AML-193 (cell line): ENCODE results near the gene ADCY10.
"Not testable (repeated sequence)": the region's sequence is repeated elsewhere in the genome, so short reads cannot be mapped to it uniquely, and the experiment has no call there.

ENCODE experiments used
- DNase-seq, 2 experiments: peaks; one replicate each; lab custom pipeline; 2025; lab: John Stamatoyannopoulos, UW

The ADCY10 gene

GRCh38 chr1:167808690-167809089 lies 105.2 kb downstream of the ADCY10 start:
- no peak for DNase-seq

DNA sequence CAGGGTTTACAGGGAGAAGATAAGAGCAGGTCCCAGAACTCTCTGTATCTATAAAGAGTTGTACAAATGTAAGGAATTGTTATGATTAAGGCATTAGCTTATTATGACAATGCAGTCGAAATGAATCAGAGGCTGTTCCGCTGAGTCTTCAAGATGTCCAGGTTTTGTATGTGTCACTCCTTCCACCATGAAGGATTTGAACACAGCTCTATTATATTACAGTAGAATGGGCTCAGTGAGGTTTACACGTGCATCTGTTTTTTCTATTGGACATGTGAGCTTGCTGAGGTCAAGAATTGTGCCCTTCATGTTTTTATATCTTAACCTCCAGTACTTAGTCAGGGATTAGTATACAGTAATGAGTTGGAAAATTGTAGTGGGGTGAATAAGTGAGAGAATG lies 105.8 kb downstream of the ADCY10 start:
- no peak for DNase-seq

DNA sequence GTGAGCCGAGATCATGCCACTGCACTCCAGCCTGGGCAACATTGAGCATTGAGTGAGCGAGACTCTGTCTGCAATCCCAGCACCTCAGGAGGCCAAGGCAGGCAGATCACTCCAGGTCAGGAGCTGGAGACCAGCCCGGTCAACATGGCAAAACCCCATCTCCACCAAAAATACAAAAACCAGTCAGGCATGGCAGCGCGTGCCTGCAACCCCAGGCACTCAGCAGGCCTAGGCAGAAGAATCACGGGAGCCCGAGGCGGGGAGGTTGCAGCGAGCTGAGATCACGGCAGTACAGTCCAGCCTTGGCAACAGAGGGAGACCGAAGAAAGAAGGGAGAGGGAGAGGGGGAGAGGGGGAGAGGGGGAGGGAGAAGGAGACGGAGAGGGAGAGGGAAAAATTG lies 107.3 kb downstream of the ADCY10 start:
- not testable (repeated sequence) for DNase-seq

- DNase-seq = not testable (repeated sequence)
Observed at GRCh38 chr1:167806235-167806634, 107.7 kb downstream of the ADCY10 start.

- peak; percentile 3 to 12 for DNase-seq
Observed at GRCh38 chr1:167805041-167805556, 108.8 kb downstream of the ADCY10 start.

DNA sequence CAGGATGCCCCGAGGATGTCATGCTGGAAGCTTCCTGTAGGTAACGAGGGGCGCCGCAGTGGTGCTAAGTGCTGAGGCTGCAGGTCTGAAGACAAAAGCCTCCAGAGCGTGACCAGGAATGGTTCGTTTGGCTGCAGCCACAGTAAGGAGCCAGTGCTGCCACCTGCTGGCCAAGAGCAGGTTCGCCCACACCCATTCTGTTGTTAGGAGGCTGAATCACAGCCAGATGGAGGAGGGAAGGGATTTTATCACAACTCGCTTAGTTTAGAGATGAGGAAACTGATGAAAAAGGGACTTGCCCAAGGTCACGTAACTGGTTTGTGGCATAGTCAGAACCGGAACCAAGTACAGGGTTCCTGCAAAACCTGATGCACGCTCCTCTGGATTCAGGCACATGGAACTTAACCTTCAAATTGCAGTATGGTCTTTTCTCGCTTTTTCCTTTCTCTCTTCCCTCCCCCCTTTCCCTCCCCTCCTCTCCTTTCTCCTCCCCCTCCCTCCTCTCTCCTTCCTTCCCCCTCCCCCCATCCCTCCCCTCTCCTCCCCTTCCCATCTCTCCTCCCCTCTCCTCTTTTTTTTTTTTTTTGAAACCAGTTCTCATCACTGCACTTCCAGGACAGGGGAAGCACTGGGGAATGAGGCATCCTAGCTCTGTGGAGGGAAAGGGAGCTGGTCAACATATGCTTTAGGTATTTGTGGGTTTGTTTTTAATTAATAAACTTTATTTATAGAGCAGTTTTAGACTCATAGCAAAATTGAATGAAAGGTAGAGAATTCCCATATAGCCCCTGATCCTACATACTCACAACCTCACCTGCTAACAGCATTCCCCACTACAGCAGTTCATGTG lies 110.4 kb downstream of the ADCY10 start:
- peak; percentile 90 to 94 for DNase-seq

GRCh38 chr1:167802235-167802634 lies 111.7 kb downstream of the ADCY10 start:
- no peak for DNase-seq

DNA sequence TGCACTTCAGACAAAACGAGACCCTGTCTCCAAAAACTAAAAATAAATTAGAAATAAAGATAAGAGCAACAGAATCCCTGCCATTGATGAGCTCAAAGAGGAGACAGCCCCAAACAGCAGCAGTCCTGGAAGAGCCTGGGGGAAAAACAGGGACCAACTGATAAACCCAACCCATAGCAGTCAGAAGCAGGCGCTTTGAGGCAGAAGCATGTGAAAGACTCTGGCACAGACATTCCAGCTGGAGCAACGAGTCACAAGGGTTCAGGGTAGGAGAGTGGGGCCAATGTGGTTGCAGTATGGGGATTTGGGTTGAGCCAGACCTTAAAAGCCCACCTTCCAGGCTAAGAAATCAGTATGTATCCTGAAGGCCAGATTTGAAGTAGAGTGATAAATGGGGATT lies 113.7 kb downstream of the ADCY10 start:
- DNase-seq = no peak

DNA sequence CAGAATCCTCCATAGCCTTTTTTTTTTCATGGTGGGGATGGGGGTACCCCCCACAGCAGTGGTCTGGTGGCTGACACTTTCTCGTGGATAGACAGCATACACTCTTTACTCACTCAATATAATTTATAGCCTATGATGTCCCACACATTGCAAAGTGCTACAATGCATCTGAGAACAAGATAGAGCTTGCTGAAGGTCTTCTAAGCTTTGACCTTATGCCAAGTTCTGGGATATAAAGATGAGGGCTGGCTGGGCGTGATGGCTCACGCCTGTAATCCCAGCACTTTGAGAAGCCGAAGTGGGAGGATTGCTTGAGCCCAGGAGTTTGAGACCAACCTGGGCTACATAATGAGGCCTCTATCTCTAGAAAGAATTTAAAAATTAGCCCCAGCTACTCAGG lies 114.2 kb downstream of the ADCY10 start:
- DNase-seq = no peak

GRCh38 chr1:167798952-167799351 lies 115.0 kb downstream of the ADCY10 start:
- no peak for DNase-seq

DNA sequence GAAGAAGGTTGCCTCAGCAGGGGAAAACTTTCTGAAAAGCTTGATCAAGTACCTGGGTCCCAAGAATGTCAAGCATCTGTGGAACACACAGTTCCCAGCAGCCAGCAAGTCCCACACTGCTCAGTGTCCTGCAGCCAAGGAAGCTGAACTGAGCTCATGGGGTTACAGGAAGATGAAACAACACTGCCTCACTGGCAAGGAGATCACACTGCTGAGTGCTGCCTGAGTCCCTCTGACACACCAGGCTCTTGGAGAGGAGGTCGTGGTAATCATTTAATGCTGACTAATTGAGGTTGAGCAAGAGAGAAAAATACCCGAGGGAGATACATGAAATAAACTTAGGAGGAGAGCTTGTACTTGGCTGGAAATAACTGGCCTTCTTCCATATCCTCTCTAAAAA lies 116.9 kb downstream of the ADCY10 start:
- peak; percentile 79 to 81 for DNase-seq

DNA sequence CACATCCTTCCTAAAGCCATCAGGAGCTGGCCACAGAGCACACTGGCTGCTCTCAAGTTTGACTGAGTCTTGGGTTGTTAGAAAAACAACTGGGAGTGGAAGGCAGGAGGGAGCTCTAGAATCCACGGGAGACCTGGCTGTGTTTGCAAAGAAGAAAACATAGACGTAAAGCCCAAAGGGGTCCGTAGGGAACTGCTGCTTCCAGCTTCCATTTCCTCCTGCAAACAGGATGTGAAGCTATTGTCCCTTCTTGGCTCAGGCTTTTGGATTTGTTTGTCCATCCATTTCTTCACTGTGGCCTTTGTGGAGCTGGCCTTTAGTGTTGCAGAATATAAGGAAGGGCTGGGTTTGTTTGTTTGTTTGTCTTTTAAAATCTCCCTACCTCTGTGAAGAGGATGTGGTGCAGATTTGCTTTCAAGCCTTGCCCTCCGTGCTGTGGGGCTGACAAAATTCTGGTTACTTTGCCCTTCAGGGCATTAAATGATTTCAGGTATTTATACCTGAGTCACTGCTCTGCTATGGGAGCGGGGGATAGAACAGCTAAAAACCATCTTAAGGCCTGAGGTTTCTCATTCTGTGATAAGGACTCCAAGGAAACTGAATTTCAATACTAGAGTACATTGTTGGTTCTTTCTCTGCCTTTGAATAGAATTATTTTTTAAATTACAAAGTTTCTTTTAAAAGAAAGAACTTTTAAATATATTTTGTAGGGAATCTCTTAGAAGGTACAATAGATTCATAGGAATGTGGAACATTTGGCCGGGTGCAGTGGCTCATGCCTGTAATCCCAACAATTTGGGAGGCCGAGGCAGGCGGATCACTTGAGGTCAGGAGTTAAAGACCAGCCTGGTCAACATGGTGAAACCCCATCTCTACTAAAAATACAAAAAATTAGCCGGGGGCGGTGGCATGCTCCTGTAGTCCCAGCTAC lies 117.9 kb downstream of the ADCY10 start:
- DNase-seq = no peak

- DNase-seq = no peak
Observed at GRCh38 chr1:167794043-167794442, 119.9 kb downstream of the ADCY10 start.

- DNase-seq = no peak
Observed at GRCh38 chr1:167792188-167792565, 121.8 kb downstream of the ADCY10 start.

DNA sequence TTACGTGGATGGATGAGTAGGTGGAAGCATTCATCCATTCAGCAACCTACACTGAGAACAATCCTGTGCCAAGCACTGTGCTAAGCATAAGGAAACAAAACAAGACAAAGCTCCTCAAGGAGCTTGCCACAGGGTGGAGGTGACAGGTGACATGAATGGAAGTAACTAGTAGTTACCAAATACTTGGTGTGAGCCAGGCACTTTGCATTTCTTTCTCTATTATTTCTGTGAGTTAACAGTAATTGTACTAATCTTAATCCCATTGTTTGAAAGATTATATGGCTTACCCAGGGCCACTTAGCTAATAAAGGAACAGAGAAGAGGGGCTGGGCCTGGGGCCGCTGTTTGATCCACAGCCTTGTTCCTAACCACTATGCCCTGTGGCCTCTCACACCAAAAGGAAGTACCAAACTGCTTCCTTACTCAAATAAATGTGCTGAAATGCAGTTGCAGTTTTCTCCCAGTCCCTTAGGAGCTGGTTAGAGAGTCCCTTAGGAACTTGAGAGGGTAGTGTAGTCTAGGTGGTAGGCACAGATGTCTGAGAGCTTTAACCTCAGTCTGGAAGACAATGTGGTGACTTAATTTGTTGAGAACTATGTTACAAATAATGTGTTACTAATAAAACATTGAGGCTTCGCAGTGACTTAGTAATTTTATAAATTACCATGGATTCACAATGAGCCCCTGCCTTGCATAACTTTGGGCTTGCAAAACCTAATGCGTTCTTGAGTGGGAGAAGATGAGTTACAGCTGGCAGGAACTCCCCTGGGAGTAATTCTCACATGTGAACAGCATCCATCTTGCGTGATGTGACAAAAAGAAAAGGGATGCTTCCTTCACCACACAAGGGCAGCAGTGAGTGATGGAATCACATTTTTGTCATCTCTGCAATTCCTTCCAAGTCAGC lies 122.4 kb downstream of the ADCY10 start:
- peak; percentile 14 to 35 for DNase-seq

GRCh38 chr1:167790117-167790516 lies 123.8 kb downstream of the ADCY10 start:
- no peak for DNase-seq

GRCh38 chr1:167789501-167789900 lies 124.4 kb downstream of the ADCY10 start:
- no peak for DNase-seq

GRCh38 chr1:167786502-167786901 lies 127.4 kb downstream of the ADCY10 start:
- no peak for DNase-seq

DNA sequence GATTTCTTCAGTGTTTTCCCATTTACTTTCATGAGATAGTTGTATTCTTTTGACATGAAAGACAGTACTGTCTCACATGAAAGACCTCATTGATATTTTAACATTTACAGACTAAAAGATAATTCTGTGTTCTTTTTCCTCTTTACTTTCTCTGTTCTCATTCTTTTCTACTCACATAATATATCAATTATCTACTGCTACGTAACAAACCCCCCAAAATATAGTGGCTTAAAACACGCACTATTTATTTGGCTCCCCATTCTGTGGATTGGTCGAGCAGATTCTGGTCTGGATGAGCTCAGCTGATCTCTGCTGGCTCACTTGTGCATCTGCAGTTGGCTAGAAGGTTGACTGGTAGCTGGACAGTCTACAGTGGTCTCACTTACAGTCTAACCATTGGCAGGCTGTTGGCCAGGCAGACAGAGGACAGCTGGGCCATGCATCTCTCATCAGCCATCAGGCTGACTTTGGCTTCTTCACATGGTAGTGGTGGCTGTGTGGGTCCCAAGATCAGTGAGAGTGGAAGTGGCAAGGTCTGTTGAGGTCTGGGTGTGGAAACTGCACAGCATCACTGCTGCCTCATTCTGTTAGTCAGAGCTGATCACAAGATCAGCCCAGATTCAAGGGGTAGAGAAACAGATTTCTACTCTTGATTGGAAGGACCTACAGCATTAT lies 128.9 kb downstream of the ADCY10 start:
- DNase-seq = no peak

DNA sequence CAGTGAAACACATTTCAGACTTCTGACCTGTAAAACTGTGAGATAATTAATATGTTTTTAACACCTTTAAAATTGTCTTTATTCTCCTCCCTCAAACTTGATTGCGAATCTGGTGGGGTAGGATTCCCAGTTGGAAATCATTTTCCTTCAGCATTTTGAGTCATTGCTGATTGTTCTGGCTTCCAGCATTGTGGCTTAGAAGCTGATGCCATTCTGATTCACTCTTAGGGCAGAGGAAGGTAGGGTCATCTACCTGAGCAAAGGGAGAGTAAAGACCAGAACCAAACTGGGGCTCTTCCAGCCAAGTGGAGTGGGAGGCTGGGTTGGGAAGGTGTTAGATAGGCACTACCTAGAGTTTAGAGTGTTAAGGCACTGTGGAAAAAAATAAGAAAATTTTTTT lies 131.0 kb downstream of the ADCY10 start:
- no peak for DNase-seq

GRCh38 chr1:167781558-167781957 lies 132.4 kb downstream of the ADCY10 start:
- DNase-seq = no peak
